ENCODE data around the gene DPY19L1. TPM values are rescaled to one million over a fixed set of nuclear protein-coding genes. Genes with fewer than 3 reads are reported as not detected.

Gene DPY19L1
- polyA plus RNA-seq, 4 donors: 30.4 to 34.4 (median 31.6) TPM

Other genes with a start within 250 kb of the DPY19L1 start
- gene TBX20, start 216.6 kb upstream of the DPY19L1 start, polyA plus RNA-seq (ENCODE audit: insufficient read length in 4 of 4): not detected